Measurements from ENCODE around the gene C1orf185.
"Not testable (repeated sequence)": the region's sequence is repeated elsewhere in the genome, so short reads cannot be mapped to it uniquely, and the experiment has no call there.

Gene C1orf185

DNA sequence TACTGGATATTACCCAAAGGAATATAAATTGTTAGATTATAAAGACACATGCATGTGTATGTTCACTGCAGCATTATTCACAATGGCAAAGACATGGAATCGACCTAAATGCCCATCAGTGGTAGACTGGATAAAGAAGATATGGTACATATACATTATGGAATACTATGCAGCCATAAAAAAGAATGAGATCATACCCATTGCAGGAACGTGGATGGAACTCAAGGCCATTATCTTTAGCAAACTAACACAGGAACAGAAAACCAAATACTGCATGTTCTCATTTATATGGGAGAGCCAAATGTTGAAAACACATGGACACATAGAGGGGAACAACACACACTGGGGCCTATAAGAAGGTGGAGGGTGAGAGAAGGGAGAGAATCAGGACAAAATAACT lies 35.7 kb downstream of the C1orf185 start:
- DNase-seq (ENCODE audit: low read depth in 2 of 2), result not testable (repeated sequence)

DNA sequence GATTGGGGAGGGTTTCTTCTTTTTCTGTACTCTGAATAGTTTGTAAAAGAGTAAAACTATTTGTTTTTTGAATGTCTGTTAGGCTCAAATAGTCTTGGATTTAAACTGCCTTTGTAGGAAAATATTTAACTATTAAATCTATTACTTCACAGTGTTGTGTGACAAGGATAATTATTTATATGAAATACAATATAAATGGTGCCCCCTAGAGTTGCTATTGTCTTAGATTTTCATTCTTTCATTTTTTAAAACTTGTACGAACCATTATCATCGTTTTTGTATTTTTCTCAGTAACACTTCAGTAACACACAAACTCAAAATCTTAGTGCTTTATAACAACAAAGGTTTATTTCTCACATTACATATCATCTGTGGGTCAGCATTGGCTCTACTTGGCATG lies 37.4 kb downstream of the C1orf185 start:
- DNase-seq (ENCODE audit: low read depth in 2 of 2), result no peak

DNA sequence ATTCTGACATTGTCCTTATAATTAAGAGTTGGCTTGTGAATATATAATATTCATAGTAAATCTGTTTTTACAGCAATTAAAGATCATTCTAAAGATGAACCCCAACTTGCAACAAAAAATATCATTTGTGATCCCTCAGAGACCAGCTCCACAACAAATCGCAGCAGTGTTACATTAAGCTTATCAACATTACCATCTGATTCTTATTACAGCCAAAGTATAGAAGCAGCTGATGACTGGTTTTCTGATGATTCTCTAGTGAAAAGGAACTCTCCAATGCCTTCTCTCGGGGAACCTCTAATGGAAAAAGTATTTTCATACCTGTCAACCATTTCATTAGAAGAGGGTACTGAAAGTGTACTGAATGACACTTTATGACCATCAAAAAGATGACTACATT lies 45.4 kb downstream of the C1orf185 start:
- DNase-seq (ENCODE audit: low read depth in 2 of 2), result no peak

DNA sequence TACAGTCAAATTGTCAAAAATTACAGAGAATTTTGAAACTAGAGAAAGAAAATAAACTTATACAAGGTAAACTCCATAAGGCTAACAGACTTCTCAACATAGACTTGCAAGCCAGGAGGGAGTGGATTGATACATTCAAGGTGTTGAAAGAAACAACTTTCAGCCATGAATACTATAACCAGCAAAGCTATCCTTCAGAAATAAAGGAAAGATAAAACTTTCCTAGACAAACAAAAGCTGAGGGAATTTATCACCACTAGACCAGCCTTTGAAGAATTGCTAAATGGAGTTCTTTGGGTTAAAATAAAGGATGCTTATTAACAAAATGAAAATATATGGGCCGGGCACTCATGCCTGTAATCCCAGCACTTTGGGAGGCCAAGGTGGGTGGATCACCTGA lies 52.7 kb downstream of the C1orf185 start:
- no peak for DNase-seq (ENCODE audit: low read depth in 2 of 2)

DNA sequence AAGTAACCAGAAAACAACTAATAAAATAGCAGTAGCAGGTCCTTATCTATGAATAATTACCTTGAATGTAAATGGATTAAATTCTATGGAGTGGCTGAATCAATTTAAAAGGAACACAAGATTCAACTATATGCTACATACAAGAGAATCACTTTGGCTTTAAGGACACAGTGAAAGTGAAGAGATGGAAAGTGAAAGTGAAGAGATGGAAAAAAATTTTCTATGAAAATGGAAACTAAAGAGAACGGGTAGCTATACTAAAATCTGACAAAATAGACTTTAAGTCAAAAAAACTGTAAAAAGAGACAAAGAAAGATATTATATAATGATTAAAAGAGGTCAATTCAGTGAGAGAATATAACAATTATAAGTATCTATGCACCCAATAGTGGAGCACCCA lies 54.7 kb downstream of the C1orf185 start:
- DNase-seq (ENCODE audit: low read depth in 2 of 2), result no peak

DNA sequence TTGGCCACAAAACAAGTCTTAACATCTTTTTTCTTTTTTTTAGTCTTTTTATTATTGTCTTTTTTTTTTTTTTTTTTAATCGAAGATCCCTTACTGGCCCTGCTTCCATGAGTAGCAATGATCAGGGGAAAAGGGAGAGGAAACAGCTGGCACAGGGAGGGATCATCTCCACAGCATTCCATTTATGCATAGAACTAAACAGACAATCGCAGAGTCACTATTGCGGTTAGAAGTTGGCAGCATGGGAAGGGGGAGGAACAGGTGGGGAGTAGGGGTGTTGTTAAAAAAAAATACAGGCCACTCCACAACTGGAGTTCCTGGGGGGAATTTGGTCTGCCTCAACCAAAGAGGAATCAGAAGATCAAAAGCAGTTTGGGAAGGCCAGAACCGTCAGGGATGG lies 55.4 kb downstream of the C1orf185 start:
- DNase-seq (ENCODE audit: low read depth in 2 of 2), result no peak

DNA sequence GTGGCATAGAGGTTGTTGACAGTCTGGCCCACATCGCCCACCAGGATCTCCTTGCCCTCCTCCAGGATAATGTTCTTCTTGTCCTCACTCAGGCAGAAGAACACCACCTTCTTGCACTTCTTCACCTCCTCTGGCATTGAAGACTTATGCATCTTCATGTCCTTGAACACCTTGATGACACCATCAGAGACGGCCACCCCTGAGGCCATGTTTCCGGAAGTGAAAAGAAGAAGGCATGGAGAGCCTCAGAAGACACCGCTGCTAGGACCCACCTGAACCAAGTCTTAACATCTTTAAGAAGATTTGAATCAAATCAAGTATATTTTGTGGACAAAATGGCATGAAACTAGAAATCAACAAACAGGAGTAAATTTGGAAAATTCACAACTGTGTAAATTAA lies 56.2 kb downstream of the C1orf185 start:
- no peak for DNase-seq (ENCODE audit: low read depth in 2 of 2)

DNA sequence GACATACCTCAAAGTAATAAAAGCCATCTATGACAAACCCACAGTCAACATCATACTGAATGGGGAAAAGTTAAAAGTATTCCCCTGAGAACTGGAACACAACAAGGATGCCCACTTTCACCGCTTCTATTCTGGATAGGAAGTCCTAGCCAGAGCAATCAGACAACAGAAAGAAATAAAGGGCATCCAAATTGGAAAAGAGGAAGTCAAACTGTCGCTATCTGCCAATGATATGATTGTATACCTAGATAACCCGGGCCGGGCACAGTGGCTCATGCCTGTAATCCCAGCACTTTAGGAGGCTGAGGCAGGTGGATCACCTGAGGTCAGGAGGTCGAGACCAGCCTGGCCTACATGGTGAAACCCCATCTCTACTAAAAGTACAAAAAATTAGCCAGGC lies 60.5 kb downstream of the C1orf185 start:
- DNase-seq (ENCODE audit: low read depth in 2 of 2), result not testable (repeated sequence)

DNA sequence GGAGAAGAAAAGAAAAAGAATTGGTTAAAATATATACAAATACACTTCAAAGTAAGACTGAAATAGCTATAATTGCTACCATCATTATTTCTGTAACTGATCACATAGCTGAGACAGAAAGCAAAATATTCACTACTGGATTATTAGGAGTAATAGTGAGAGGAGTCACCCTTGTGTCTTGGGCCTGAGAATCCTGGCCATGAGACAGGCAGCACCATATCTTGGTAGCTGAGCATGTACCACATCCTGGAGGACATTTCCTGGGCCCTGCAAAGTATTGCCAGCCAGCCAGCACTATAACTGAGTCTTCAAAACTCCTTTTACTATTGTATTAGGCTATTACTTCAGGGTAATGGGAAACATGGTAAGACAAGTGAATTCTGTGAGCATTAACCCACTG lies 63.5 kb downstream of the C1orf185 start:
- DNase-seq (ENCODE audit: low read depth in 2 of 2), result no peak

DNA sequence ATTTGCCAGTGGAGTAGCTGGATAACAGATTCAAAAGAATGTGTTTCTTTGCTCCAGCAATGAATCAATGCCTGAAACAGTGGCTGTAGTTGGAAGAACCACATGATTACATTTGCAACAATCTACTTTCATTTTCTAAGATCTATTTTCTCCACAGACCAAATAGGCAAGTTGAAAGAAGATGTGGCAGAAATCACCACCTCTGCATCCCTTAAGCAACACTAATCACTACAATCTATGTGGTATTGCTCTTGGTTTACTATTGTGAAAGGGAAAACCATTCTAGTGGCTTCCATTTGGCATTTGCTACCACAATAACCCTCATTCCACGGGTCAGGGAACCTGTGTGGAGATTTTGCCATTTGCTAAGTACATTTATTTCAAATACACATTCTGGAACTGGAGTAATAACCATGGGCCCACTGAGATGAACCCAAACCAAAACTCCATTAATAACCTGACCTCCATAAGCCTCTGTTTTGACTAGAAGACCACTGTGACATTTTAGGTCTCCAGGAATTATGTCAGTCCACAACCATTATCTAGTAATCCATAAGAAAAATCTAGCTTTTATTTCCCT lies 66.3 kb downstream of the C1orf185 start:
- no peak for DNase-seq (ENCODE audit: low read depth in 2 of 2)

DNA sequence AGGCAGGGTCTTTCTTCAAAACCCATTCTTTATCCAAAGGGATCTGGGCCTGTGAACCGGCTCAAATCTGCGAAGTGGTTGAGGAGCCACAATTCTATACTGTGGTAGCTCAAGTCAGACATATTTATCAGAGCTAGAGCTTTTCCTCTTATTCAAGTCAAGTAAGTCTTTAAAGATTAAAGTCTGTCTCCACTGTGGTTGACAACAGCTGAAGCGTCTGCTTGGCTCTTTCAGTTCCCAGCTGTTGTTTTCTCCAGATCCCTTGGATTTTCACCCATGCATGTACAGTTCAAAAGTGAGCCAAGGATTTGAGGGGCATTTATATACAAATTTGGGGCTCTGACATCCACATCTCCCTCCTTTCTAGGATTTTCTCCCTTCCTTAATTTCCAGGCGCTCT lies 66.9 kb downstream of the C1orf185 start:
- no peak for DNase-seq (ENCODE audit: low read depth in 2 of 2)

DNA sequence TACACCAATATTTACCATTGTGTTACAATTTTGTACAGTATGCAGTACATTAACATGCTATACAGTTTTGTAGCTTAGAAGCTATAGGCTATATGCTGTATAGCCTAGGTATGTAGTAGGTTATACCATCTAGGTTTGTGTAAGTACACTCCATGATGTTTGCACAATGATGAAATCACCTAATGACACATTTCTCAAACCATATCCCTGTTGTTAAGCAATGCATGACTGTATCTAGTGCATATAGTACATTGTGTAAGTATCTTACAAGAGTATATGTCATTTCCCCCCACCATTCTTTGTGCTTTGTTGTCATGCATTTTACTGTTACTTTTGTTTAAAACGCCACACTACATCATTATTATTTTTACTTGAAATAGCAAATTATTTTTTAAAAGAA lies 68.3 kb downstream of the C1orf185 start:
- no peak for DNase-seq (ENCODE audit: low read depth in 2 of 2)

DNA sequence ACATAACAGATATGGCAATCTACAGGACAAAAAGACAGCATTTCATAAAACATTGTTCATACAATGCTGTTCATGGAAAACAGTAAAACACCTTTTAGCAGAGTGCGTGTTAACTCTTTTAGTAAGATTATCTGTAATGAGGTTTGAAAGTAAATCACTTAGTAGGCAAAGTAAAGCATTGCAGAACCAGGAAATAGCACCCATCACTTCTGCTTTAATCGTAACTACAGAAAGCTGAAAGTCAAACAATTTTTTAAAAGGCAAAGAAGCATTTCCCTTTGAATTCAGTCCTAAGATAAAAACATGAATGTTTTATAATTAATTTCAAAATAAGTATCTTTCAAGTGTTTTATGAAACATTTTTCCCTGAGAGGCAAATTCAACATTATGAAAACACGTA lies 70.8 kb downstream of the C1orf185 start:
- DNase-seq (ENCODE audit: low read depth in 2 of 2), result no peak

DNA sequence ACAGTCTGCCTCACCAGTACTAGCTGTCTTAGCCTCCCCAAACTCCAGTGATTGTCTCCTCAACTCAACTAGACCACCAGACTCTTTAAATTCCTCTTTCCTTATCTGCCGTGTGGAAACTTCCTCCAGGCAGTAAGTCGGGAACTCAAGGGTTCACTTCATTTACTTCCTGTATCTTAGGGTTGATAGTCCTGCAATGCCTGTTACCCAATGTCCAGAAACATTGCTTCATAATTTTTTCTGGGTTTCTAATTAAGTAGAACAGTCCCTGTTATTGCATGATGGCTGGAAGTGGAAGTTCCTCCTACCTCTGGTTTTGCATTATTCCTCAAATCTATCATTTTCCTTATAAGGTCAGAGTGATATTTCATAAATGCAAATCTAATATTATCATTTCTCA lies 73.2 kb downstream of the C1orf185 start:
- DNase-seq (ENCODE audit: low read depth in 2 of 2), result no peak

DNA sequence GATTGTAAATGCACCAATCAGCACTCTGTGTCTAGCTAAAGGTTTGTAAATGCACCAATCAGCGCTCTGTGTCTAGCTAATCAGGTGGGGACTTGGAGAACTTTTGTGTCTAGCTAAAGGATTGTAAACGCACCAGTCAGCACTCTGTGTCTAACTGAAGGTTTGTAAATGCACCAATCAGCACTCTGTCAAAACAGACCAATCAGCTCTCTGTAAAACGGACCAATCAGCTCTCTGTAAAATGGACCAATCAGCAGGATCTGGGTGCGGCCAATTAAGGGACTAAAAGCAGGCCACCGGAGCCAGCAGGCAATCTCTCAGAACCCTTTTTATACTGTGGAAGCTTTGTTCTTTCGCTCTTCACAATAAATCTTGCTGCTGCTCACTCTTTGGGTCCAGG lies 76.0 kb downstream of the C1orf185 start:
- DNase-seq (ENCODE audit: low read depth in 2 of 2), result not testable (repeated sequence)

DNA sequence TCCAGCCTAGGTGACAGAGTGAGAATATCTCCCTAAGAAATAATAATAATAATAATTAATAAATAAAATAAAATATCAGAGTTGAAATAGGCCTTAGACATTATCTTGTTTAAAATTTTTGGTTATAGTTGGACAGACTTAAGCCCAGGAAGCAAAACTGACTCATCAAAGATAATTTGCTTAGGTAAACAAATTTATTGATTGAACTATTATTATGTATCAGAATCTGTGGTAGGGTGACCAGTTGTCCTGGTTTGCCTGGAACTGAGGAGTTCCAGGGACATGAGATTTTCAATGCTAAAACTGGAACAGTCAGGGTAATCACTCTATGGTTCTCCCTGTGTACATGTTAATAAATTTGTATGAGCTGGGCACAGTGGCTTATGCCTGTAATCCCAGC lies 86.2 kb downstream of the C1orf185 start:
- DNase-seq (ENCODE audit: low read depth in 2 of 2), result no peak

DNA sequence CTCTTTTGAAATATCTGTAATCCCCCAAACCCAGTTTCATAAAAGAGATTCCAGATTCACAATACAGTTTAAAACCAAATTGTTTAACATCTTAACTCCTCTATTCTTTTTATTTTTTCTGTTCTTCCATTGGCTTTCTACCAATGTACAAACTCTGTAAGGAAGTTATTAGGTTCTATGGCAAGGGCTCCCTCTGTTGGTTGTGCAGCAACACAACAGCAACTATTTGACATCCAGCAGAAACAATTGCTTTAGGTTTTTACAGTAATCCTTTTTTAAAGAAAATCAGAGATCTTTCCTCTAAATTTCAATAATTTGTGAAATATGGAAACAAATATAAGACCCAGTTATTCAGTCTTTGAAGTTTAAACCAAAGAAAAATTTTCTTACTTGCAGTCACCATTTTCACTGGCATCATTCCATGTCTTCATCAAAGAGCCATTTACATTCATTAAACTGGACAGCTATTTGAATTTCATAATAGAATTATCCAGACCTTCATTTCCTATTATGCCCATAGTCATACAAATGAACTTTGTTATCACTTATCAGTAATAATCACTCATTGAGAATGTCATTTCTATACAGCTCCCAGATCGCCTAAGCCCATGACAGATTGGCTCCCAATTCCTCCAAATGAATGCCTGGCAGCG lies 87.5 kb downstream of the C1orf185 start:
- DNase-seq (ENCODE audit: low read depth in 2 of 2), result no peak

DNA sequence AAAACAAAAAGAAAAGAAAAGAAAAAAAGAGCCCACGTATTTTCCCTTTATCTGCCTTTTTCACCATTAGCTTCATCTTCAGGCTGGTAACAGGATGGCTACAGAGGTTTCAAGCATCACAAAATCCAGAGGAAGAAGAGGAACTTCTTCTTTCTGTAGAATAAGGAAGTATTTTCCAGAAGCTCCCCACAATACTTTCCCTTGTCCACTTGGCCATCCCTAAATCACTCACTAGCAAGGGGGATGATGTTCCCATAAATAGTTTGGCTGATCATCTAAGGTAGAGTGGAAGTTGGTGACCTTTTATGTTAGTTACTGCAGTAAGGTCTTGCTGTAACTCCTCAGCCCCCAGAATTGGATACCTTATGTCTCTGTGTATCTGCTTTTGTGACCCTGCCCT lies 88.9 kb downstream of the C1orf185 start:
- no peak for DNase-seq (ENCODE audit: low read depth in 2 of 2)

DNA sequence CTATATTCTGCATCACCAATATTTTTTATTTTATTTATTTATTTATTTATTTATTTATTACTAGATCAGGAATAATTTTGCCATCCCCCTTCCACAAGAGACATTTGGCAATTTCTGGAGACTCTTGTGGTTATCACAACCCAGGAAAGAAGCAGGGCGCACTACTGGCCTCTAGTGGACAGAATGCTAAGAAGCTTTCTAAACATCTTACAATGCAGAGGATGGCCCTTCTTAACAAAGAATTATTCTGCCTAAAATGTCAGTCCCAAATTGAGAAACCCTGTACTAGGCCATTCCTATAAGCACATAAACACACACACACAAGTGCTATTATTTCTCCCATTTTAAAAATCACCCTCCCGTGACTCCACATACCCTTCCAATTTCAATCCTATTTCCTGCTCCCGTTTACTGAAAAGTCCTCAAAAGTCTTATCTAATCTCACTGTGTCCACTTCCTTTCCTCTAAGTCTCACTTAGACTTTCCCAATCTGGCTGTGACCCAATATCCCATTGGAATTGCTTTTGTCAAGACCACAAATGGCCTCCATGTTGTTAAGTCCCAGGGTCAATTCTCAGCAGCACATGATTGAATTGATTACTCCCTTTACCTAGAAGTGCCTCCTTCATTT lies 90.3 kb downstream of the C1orf185 start:
- peak in 1 of 2 donors; percentile 12 for DNase-seq (ENCODE audit: low read depth in 2 of 2)

DNA sequence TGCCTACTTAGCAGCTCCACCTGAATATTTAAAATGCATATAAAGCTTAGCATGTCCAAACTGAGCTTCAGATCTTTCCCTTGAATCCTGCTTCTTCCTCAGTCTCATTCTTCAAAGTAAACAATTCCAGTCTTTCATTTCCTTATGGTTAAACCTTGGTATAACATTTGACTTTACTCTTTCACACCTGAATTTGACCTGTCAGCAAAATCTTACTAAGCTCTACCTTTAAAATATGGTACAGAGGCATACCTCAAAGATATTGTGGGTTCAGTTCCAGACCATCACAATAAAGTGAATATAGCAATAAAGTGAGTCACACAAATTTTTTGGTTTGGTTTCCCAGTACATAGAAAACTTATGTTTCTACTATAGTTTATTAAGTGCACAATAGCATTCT lies 91.5 kb downstream of the C1orf185 start:
- DNase-seq (ENCODE audit: low read depth in 2 of 2), result no peak

All from stimulated activated CD8-positive, alpha-beta memory T cell treated with anti-CD3 and anti-CD28 coated beads, Interleukin-15, amount 100 ng/mL, for 4 hours (primary cell).